ENCODE results near the gene RABGGTB. TPM values are rescaled to one million over a fixed set of nuclear protein-coding genes. Genes with fewer than 3 reads are reported as not detected.
A peak's percentile ranks its signal among the peaks of the same experiment; 100 is the strongest.

Gene RABGGTB
- total and polyA plus RNA-seq, 2 experiments from 2014 or later: 77.1 to 162 TPM

GRCh38 chr1:75791022-75791421 lies 5.0 kb downstream of the RABGGTB start:
- ATAC-seq (no peak), DNase-seq (ENCODE audit: low spot score) (no peak)
- H2AFZ ChIP-seq: no peak overlapping the region
- no peaks in the 10 kb centered on the region for H3K9me2 ChIP-seq (ENCODE audit: insufficient read depth)
- H3K4me2 ChIP-seq: peak overlapping the region; percentile 95; the same call in 1 of the 2 replicates
- H3K36me3 Mint-ChIP-seq (ENCODE audit: low read depth): peaks cover 100% of the 10 kb centered on the region
- H3K27me3 Mint-ChIP-seq (ENCODE audit: insufficient read depth, low read depth, poor library complexity): no peaks in the 10 kb centered on the region
- TF ChIP-seq POLR2AphosphoS5 (IDR thresholded peaks at IDR 0.05; ENCODE audit: low read depth) (no peak), CREB1 (CRISPR knock-in tag; IDR thresholded peaks at IDR 0.05; ENCODE audit: low read depth) (no peak), NANOG (IDR thresholded peaks at IDR 0.05; ENCODE audit: borderline replicate concordance) (no peak), ZNF331 (CRISPR knock-in tag; IDR thresholded peaks at IDR 0.05; ENCODE audit: low read depth) (no peak)
- TF ChIP-seq, protein P1, sequence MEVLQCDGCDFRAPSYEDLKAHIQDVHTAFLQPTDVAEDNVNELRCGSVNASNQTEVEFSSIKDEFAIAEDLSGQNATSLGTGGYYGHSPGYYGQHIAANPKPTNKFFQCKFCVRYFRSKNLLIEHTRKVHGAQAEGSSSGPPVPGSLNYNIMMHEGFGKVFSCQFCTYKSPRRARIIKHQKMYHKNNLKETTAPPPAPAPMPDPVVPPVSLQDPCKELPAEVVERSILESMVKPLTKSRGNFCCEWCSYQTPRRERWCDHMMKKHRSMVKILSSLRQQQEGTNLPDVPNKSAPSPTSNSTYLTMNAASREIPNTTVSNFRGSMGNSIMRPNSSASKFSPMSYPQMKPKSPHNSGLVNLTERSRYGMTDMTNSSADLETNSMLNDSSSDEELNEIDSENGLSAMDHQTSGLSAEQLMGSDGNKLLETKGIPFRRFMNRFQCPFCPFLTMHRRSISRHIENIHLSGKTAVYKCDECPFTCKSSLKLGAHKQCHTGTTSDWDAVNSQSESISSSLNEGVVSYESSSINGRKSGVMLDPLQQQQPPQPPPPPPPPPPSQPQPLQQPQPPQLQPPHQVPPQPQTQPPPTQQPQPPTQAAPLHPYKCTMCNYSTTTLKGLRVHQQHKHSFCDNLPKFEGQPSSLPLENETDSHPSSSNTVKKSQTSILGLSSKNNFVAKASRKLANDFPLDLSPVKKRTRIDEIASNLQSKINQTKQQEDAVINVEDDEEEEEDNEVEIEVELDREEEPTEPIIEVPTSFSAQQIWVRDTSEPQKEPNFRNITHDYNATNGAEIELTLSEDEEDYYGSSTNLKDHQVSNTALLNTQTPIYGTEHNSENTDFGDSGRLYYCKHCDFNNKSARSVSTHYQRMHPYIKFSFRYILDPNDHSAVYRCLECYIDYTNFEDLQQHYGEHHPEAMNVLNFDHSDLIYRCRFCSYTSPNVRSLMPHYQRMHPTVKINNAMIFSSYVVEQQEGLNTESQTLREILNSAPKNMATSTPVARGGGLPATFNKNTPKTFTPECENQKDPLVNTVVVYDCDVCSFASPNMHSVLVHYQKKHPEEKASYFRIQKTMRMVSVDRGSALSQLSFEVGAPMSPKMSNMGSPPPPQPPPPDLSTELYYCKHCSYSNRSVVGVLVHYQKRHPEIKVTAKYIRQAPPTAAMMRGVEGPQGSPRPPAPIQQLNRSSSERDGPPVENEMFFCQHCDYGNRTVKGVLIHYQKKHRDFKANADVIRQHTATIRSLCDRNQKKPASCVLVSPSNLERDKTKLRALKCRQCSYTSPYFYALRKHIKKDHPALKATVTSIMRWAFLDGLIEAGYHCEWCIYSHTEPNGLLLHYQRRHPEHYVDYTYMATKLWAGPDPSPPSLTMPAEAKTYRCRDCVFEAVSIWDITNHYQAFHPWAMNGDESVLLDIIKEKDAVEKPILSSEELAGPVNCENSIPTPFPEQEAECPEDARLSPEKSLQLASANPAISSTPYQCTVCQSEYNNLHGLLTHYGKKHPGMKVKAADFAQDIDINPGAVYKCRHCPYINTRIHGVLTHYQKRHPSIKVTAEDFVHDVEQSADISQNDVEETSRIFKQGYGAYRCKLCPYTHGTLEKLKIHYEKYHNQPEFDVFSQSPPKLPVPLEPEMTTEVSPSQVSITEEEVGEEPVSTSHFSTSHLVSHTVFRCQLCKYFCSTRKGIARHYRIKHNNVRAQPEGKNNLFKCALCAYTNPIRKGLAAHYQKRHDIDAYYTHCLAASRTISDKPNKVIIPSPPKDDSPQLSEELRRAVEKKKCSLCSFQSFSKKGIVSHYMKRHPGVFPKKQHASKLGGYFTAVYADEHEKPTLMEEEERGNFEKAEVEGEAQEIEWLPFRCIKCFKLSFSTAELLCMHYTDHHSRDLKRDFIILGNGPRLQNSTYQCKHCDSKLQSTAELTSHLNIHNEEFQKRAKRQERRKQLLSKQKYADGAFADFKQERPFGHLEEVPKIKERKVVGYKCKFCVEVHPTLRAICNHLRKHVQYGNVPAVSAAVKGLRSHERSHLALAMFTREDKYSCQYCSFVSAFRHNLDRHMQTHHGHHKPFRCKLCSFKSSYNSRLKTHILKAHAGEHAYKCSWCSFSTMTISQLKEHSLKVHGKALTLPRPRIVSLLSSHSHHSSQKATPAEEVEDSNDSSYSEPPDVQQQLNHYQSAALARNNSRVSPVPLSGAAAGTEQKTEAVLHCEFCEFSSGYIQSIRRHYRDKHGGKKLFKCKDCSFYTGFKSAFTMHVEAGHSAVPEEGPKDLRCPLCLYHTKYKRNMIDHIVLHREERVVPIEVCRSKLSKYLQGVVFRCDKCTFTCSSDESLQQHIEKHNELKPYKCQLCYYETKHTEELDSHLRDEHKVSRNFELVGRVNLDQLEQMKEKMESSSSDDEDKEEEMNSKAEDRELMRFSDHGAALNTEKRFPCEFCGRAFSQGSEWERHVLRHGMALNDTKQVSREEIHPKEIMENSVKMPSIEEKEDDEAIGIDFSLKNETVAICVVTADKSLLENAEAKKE (CRISPR knock-in tag; IDR thresholded peaks at IDR 0.05): no peak
- TF ChIP-seq, protein P2, sequence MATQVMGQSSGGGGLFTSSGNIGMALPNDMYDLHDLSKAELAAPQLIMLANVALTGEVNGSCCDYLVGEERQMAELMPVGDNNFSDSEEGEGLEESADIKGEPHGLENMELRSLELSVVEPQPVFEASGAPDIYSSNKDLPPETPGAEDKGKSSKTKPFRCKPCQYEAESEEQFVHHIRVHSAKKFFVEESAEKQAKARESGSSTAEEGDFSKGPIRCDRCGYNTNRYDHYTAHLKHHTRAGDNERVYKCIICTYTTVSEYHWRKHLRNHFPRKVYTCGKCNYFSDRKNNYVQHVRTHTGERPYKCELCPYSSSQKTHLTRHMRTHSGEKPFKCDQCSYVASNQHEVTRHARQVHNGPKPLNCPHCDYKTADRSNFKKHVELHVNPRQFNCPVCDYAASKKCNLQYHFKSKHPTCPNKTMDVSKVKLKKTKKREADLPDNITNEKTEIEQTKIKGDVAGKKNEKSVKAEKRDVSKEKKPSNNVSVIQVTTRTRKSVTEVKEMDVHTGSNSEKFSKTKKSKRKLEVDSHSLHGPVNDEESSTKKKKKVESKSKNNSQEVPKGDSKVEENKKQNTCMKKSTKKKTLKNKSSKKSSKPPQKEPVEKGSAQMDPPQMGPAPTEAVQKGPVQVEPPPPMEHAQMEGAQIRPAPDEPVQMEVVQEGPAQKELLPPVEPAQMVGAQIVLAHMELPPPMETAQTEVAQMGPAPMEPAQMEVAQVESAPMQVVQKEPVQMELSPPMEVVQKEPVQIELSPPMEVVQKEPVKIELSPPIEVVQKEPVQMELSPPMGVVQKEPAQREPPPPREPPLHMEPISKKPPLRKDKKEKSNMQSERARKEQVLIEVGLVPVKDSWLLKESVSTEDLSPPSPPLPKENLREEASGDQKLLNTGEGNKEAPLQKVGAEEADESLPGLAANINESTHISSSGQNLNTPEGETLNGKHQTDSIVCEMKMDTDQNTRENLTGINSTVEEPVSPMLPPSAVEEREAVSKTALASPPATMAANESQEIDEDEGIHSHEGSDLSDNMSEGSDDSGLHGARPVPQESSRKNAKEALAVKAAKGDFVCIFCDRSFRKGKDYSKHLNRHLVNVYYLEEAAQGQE (IDR thresholded peaks at IDR 0.05; ENCODE audit: unreplicated experiment): no peak
- TF ChIP-seq, protein P3, sequence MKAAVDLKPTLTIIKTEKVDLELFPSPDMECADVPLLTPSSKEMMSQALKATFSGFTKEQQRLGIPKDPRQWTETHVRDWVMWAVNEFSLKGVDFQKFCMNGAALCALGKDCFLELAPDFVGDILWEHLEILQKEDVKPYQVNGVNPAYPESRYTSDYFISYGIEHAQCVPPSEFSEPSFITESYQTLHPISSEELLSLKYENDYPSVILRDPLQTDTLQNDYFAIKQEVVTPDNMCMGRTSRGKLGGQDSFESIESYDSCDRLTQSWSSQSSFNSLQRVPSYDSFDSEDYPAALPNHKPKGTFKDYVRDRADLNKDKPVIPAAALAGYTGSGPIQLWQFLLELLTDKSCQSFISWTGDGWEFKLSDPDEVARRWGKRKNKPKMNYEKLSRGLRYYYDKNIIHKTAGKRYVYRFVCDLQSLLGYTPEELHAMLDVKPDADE (IDR thresholded peaks at IDR 0.05): no peak
- TF ChIP-seq, protein P4, sequence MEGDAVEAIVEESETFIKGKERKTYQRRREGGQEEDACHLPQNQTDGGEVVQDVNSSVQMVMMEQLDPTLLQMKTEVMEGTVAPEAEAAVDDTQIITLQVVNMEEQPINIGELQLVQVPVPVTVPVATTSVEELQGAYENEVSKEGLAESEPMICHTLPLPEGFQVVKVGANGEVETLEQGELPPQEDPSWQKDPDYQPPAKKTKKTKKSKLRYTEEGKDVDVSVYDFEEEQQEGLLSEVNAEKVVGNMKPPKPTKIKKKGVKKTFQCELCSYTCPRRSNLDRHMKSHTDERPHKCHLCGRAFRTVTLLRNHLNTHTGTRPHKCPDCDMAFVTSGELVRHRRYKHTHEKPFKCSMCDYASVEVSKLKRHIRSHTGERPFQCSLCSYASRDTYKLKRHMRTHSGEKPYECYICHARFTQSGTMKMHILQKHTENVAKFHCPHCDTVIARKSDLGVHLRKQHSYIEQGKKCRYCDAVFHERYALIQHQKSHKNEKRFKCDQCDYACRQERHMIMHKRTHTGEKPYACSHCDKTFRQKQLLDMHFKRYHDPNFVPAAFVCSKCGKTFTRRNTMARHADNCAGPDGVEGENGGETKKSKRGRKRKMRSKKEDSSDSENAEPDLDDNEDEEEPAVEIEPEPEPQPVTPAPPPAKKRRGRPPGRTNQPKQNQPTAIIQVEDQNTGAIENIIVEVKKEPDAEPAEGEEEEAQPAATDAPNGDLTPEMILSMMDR (conservative IDR thresholded peaks at IDR 0.05; ENCODE audit: low read depth in 2 of 2): no peak
- peaks cover 45% of the 10 kb centered on the region for H3F3A ChIP-seq (replicated peaks; ENCODE audit: low read depth)
- peak overlapping the region; percentile 82 for H3K27ac ChIP-seq (ENCODE audit: low read depth)
- no peaks in the 10 kb centered on the region for H3K27me3 ChIP-seq (ENCODE audit: insufficient read depth)
- H3K36me3 ChIP-seq (ENCODE audit: insufficient read depth): peaks cover 75% of the 10 kb centered on the region
- H4K20me1 ChIP-seq (replicated peaks; ENCODE audit: insufficient read depth): peaks cover 64% of the 10 kb centered on the region
- H3K4me3 Mint-ChIP-seq: peak overlapping the region; percentile 94; the same call in 2 of the 3 replicates
- H3K4me1 Mint-ChIP-seq: peaks cover 29% of the 10 kb centered on the region
- no peaks in the 10 kb centered on the region for H3K9me3 Mint-ChIP-seq
- peak overlapping the region; percentile 86 for H3K27ac Mint-ChIP-seq
- H3K4me3 ChIP-seq: peak overlapping the region; percentile 92
- H3K79me2 ChIP-seq (replicated peaks; ENCODE audit: insufficient read depth): peaks cover 70% of the 10 kb centered on the region
- H3K4me1 ChIP-seq (ENCODE audit: insufficient read depth): peaks cover 10% of the 10 kb centered on the region

Data from GM23338 (cell line).